ENCODE measurements around the gene RORC. TPM values are rescaled to one million over a fixed set of nuclear protein-coding genes. Genes with fewer than 3 reads are reported as not detected.

RORC gene
- total RNA-seq, 1 experiment from 2014 or later: 1.3 TPM

- H3K36me3 ChIP-seq (ENCODE audit: control insufficient read depth in 1 of 2, insufficient read depth in 2 of 2, low read length in 2 of 2): no peaks in the 10 kb centered on the region
- H3K27me3 ChIP-seq (ENCODE audit: insufficient read depth, low read length): peaks cover 17% of the 10 kb centered on the region; the same call in 1 of the 2 replicates
- H3K4me2 ChIP-seq (ENCODE audit: low read length): no peak overlapping the region
- H3K27ac ChIP-seq (ENCODE audit: low read depth, low read length): no peak overlapping the region
- ChIA-PET POLR2A (no interaction called here), RAD21 (ENCODE audit: low non-redundant PET in 1 of 2, low total read pairs in 2 of 2, uncharacterized antibody in 2 of 2, unreplicated experiment in 2 of 2) (no interaction called here), CTCF (no interaction called here)
- H3K9me3 ChIP-seq (ENCODE audit: control insufficient read depth in 1 of 2, insufficient read depth in 1 of 2, low read depth in 1 of 2, low read length in 2 of 2): no peaks in the 10 kb centered on the region
- TF ChIP-seq SP1 (IDR thresholded peaks at IDR 0.05; ENCODE audit: low read depth) (no peak), SIN3A (IDR thresholded peaks at IDR 0.05; ENCODE audit: low read depth) (no peak), ATF3 (IDR thresholded peaks at IDR 0.05) (no peak), TCF7L2 (IDR thresholded peaks at IDR 0.05; ENCODE audit: borderline replicate concordance, extremely low read depth, insufficient read depth, insufficient read length) (no peak), EGR1 (IDR thresholded peaks at IDR 0.05; ENCODE audit: low read depth) (no peak)
- TF ChIP-seq, protein P1, sequence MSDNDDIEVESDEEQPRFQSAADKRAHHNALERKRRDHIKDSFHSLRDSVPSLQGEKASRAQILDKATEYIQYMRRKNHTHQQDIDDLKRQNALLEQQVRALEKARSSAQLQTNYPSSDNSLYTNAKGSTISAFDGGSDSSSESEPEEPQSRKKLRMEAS (IDR thresholded peaks at IDR 0.05): no peak
- TF ChIP-seq, protein P2, sequence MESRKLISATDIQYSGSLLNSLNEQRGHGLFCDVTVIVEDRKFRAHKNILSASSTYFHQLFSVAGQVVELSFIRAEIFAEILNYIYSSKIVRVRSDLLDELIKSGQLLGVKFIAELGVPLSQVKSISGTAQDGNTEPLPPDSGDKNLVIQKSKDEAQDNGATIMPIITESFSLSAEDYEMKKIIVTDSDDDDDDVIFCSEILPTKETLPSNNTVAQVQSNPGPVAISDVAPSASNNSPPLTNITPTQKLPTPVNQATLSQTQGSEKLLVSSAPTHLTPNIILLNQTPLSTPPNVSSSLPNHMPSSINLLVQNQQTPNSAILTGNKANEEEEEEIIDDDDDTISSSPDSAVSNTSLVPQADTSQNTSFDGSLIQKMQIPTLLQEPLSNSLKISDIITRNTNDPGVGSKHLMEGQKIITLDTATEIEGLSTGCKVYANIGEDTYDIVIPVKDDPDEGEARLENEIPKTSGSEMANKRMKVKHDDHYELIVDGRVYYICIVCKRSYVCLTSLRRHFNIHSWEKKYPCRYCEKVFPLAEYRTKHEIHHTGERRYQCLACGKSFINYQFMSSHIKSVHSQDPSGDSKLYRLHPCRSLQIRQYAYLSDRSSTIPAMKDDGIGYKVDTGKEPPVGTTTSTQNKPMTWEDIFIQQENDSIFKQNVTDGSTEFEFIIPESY (IDR thresholded peaks at IDR 0.05; ENCODE audit: extremely low read depth, insufficient replicate concordance, low read length): no peak
- TF ChIP-seq, protein P3, sequence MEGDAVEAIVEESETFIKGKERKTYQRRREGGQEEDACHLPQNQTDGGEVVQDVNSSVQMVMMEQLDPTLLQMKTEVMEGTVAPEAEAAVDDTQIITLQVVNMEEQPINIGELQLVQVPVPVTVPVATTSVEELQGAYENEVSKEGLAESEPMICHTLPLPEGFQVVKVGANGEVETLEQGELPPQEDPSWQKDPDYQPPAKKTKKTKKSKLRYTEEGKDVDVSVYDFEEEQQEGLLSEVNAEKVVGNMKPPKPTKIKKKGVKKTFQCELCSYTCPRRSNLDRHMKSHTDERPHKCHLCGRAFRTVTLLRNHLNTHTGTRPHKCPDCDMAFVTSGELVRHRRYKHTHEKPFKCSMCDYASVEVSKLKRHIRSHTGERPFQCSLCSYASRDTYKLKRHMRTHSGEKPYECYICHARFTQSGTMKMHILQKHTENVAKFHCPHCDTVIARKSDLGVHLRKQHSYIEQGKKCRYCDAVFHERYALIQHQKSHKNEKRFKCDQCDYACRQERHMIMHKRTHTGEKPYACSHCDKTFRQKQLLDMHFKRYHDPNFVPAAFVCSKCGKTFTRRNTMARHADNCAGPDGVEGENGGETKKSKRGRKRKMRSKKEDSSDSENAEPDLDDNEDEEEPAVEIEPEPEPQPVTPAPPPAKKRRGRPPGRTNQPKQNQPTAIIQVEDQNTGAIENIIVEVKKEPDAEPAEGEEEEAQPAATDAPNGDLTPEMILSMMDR (IDR thresholded peaks at IDR 0.05 in 2 of 3, conservative IDR thresholded peaks at IDR 0.05 in 1 of 3; ENCODE audit: borderline replicate concordance in 1 of 3, insufficient read depth in 1 of 3, low read depth in 2 of 3, low read length in 2 of 3): no peak
- no peaks in the 10 kb centered on the region for H3K9me2 ChIP-seq (ENCODE audit: insufficient read depth)
- no TSS peak for BruUV-seq (replicated peaks)
- ATAC-seq: no peak
- no peak overlapping the region for H3K4me3 ChIP-seq (replicated peaks in 1 of 2; ENCODE audit: low read depth in 1 of 2, low read length in 2 of 2)
- intact Hi-C loops (cut with micrococcal nuclease): no loop called here
- no peak overlapping the region for H3K9ac ChIP-seq (ENCODE audit: low read length)
- no peaks in the 10 kb centered on the region for H3K4me1 ChIP-seq (ENCODE audit: control insufficient read depth in 1 of 2, insufficient read depth in 2 of 2, low read length in 2 of 2)
- H3K79me2 ChIP-seq (ENCODE audit: insufficient read depth, low read length): no peaks in the 10 kb centered on the region
- H2AFZ ChIP-seq (ENCODE audit: low read depth, low read length, poor library complexity, severe bottlenecking): no peak overlapping the region
- DNase-seq (ENCODE audit: low read depth, low spot score): no peak
- H4K20me1 ChIP-seq (ENCODE audit: insufficient read depth): no peaks in the 10 kb centered on the region
Observed at GRCh38 chr1:151809290-151809984, 22.2 kb downstream of the RORC start.
